Erythroblast (primary cell): ENCODE results near the gene RPF1.

Experiments used
- DNase-seq, 2 experiments: peaks; one replicate each; lab custom pipeline; 2025; lab: John Stamatoyannopoulos, UW
- GATA1 ChIP-seq: IDR thresholded peaks from 2 replicates; pipeline ENCODE4 v1.6.1; 2011; ENCODE audit warnings: low read depth, mild to moderate bottlenecking, control low read depth, low read length, moderate library complexity
- POLR2A ChIP-seq: IDR thresholded peaks from 2 replicates; pipeline ENCODE4 v1.6.1; 2011; ENCODE audit warnings: mild to moderate bottlenecking, low read length

The RPF1 gene

DNA sequence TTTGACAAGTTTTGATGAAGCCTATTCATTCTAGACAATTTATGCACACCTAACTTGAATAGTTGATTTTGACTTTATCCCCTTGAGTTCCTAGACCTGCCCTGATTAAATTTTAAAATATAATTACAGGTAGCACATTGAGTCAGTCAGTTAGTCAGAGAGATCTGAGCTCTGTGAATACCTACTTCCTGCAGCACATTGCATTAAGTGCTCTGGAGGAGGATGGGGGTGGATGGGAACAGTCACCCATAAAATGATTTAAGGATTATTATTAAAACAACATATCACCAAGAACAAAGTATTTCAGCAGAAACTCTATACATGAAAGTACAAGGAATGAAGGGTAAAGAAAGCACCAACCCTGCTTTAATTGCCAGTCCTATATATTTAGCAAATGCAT lies 11.8 kb upstream of the RPF1 start:
- no peak for TF ChIP-seq POLR2A
- TF ChIP-seq GATA1: no peak
- no peak for DNase-seq

DNA sequence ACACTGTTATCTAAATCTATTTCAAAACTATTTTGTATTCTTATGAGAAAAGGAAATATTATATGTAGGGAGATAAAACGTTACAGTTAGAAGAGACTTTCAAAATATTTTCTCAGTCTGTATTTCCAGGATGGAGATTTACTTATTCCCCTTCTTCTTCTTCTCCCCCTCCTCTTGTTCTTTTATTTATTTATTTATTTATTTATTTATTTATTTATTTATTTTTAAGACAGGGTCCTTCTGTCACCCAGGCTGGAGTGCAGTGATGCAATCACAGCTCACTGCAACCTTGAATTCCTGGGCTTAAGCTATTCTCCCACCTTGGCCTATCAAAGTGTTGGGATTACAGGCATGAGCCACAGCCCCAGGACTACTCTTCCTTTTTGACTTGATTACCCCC lies 2.8 kb upstream of the RPF1 start:
- DNase-seq: no peak
- TF ChIP-seq GATA1 (no peak), POLR2A (no peak)

DNA sequence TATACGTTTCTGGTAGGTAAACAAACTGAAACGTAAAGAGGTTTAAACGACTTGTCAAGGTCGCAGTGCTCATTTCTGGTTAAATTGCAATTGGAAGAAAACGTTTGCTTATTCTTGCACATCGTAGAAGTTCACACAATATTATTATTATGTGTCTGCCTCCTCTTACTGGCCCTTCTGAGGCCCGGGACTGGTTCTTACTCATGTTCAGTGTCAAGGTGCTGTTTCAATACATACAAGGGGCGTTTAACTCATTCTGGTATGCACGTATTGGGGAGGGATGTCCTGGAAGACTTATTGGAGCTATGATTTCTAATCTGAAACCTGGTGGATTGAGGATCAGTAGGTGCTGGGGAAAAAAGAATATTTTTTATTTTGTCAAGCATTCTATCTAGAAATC lies 932 bp downstream of the RPF1 start:
- TF ChIP-seq GATA1 (no peak), POLR2A (no peak)
- peak; percentile 27 to 52 for DNase-seq

DNA sequence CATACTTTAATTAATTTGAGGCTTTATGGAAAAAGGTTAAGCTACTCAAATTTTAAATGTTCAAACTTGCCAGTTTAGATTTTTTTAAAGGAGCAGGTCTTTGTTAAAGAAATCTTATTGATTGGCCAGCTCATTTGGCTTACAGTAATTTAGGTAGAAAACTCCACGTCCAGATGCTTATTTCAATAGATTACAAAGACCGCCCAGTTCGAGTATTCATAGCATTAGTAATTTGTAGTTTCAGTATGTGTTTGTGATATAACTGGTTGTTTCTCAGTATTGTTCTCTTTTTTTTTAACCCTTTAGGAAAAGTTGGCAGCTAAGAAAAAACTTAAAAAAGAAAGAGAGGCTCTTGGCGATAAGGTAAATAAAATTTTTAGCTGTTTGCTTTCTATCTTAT lies 1.6 kb downstream of the RPF1 start:
- DNase-seq: no peak
- no peak for TF ChIP-seq POLR2A

DNA sequence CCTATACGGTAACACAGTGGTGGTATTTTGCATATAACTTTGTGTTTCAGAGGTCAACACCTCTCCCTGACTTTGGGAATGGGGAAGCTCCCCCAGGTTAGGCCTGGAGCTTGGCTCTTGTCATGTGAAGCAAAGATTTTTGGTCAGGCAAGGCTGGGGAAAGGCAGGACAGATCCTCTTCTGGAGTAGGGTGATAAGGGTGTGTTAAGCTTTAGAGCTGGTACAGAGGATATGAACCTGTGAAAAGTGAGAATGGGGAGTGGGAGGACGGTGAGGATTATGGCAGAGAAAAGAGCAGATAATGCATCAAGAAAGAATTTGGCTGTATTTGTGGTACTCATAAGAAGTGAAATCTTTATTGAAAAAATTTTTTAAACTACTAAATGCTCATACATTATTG lies 2.3 kb downstream of the RPF1 start:
- DNase-seq: peak in 1 of 2 experiments; percentile 7
- TF ChIP-seq GATA1: no peak
- TF ChIP-seq POLR2A: no peak

DNA sequence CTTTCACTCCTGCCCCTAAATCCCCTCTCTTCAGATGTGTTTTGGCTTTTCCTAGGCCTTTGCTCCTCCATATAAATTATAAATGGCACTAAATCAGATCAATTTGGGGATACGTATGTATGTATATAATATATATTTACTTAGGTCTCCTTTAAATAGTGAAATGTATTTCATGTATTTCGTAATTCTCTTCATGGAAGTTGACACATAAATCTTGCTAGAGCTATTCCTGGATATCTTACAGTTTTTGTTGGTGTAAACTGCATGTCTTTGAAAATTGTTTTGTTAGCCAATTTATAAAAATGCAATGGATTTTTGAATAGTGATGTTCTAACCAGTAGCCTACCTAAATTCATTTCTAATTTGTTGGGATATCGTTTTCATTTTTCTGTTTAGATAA lies 9.0 kb downstream of the RPF1 start:
- no peak for DNase-seq
- TF ChIP-seq GATA1 (no peak), POLR2A (no peak)

DNA sequence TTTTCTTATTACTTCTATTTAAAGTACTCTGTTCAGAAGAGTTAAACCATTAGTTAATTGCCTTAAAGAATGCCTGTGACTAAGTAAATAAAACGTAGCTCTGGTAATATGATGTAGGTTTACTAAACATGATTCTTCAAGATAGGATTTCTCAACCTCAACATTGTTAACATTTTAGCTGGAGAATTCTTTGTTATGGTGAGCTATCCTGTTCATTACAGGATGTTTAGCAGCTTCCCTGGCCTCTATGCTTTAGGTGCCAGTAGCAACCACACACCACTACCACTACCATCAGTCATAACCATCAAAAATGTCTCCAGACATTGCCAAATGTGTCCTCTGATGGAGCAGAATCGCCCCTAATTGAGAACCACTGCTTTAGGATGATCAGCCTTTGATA lies 10.7 kb downstream of the RPF1 start:
- DNase-seq: no peak

DNA sequence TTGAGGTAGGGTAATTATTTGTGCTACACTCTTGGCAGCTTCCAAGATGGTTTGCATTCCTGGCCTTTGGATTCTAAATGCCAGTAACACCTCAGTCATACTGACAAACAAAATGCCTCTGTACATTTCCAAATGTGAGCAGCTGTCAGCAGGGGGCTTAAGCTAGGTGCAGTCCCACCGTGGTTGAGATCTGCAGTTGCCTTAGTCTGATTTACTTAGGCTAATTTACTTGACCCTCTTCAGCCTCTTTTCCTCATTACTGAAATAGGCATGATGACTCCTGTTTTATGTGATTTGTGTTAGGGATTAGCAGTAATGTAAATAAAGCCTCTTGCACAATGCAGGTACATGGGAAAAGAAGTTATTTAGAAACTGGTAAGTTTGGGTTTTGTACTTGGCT lies 13.7 kb downstream of the RPF1 start:
- no peak for DNase-seq
- TF ChIP-seq POLR2A (no peak), GATA1 (no peak)

More for the DNA sequence above, 10.7 kb downstream of the RPF1 start:
- TF ChIP-seq POLR2A (no peak), GATA1 (no peak)

DNA sequence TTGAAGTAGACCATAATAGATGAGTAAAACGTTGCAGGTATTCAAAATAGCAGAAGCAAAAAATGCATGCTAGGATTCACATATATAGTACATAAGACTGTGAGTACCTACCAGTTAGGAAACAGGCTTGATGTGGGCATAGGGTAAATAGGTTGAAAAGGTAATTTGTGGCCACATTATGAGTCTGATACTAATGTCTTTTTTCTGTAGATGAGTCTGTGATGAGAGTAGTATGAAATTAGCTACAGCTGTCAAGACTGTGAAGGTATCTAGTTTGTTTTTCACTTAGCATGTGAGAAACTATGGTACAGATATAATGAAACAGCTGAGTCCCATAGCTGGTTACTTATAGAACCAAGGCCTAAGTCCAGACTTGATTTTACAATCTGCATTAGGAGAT lies 14.7 kb downstream of the RPF1 start:
- DNase-seq: no peak
- TF ChIP-seq POLR2A (no peak), GATA1 (no peak)

DNA sequence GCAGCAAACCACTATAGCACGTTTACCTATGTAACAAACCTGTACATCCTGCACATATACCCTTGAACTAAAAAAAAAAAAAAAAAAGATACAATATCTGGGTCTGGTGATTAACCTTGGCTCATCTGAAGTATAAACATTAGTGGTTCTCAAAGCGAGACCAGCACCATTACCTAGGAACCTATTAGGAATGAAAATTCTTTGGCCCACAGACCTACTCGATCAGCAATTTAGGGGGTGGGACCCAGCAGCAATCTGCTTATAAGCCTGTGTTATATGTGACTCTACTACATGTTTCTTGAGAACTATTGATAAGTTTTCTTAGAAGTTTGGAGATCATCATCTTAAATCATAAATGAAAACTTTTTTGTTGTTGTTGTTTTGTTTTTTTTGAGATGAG lies 17.4 kb downstream of the RPF1 start:
- no peak for DNase-seq
- TF ChIP-seq POLR2A (no peak), GATA1 (no peak)

DNA sequence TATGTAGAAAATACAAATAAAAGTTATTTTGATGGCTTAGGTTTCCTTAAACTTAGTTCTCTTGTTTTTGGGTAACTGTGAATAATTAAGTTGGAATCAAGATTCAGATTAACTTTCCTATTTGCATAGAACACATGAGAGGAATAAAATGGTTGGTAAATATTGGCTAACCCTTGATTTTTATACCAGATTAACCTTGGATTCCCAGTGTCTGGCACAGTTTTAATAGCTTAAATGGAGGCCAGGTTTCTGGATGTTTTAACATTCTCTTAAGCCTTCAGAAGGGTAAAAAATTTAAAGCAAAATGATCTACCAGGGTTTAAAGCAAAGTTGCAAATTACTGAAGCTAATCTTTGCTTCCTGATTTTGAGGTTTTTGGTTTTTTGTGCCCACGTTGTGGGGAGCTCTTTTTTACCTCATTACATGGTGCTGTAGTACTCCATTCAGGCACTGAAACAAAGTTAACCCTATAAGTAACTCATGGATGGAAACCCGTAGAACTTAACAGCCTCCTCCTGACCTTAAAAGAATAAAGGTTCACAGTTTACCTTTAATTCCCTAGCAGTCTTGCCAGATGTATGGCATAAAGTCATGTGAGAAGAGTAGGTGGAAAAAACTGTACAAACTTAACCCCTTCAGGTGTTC lies 18.7 kb downstream of the RPF1 start:
- no peak for DNase-seq
- TF ChIP-seq GATA1 (no peak), POLR2A (no peak)

DNA sequence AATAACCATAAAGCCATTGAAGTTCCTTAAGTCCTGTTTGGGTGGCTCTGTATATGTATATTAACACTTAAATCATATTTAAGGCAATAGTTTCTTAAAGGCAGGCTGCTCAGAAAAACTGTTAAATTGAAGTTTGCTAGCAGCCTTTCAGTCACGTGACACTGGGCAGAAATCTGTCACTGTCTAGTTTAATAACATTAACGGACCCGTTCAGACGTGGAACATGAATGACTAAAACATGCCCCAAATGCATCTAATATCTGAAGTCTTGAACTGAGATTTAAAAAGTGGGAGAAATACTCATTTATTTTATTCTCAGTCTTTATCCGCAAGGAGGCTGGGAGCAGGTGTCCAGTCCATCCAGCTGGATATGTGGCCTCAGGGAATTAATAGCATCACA lies 23.9 kb downstream of the RPF1 start:
- TF ChIP-seq GATA1 (no peak), POLR2A (no peak)
- no peak for DNase-seq

DNA sequence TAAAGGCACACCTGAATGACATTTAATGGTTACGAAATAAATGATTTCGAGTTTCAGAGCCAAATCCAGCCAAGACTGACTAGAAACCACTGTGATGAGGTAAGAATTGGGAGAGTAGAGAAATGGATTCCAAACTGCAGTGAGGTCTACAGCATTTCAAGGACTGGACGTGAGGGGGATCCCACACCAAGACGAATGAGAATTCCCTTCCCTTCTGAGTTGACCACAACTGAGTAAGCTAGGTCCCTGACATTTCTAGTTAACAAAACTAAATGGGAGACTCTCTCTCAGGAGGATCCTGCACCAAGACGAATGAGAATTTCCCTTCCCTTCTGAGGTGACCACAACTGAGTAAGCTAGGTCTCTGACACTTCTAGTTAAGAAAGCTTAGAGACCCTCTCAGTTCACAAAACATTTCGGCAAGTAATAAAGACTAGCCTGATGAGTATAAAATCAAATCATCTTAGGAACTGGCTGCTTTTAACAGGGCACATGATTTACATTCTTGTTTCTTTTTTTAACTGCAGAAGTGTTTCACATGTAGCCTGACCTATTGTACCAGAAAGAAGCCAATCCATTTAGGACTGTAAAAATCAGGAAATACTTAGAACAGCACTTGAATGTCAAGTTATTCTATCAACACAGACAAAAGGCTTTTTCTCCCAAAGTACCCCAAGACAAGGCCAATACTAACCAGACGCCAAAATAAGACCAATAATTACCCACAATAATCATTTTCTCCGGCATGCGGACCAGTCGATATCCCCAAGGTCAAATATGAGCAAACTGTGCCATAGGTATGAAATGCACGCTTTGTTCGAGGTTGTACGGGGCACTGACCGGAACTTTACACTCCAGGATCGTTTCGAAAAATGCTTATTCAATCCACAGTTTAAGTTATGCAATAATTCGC lies 25.8 kb downstream of the RPF1 start:
- peak; percentile 55 to 79 for DNase-seq
- TF ChIP-seq GATA1 (no peak), POLR2A (no peak)

DNA sequence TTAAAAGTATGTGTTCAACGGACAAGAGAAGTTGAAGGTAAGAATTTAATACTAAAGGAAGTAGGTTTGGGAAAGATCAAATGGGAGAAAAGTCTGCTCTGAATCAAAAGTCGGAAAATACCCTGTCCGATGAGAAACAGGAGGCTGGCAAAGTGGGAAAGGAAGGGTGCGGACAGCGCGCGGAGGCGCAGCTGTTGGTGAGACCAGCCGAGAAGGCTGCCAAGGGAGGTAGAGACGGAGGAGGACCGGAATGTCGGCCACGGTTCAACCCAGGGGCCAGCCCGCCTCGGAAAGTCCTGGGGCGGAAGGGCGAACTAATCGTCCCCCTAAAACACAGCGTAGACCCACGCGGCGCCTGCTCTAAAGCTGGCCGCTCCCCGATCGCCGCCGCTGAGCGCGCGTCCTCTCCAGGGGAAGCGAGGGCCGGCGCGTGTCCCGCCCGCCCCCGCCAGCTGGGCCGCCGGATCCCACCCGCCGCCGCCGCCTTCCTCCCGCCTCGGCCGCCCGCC lies 26.5 kb downstream of the RPF1 start:
- no peak for TF ChIP-seq GATA1
- TF ChIP-seq POLR2A: no peak
- peak in 1 of 2 experiments; percentile 92 for DNase-seq
